Non-pigmented ciliary epithelial cell (primary cell): ENCODE data around the gene SURF4.

Experiments
- DNase-seq: peaks from one replicate; pipeline ENCODE4 v3.0.0-alpha.2; 2010; ENCODE audit warnings: low read depth

Gene SURF4

DNA sequence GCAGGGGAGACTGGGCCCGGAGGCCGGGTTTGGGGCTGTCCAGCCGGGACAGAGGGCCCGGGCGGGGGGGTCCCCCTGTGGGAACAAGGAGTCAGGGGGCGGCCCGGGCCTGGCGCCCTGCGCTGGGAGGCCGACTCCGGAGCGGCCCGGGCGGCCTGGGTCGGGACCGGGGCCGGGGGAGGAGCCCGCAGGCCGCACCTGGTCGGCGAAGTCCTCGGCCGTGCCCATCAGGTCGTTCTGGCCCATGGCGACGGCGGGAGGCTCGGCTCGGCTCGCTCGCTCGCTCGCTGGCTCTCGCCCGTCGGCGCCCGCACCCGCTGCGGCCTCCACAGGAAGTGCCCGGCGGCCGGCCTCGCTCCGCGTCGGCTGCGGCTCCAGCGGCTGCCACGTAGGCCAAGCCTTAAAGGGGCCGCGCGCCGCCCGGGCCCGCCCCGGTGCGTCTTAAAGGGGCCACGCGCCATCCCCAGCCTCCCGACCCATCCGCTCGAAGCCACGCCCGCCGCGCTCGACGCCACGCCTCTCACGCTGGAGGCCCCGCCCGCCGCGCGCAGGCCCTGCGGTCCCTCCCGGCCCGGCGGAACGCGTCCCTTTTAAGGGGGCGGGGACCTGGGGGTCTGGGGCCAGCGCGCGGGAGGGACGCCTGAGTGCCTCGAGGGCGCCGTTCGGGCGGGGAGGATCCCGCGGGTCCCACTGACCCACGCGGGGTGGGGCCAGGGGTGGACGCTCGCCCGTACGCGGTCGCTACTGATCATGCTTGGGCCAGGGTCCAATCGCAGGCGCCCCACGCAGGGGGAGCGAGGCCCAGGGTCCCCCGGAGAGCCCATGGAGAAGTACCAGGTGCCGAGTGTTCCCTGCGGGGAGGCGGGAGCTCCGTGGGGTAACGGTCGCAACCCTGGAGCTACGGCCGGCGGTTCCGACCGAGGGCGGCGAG, at the start of gene SURF4, which contains the start of gene STKLD1:
Gene SURF4 (minus strand): TSS at position 337 of the 931 bp plus-strand sequence. CDS start 91 bp downstream, at position 246.
Gene STKLD1 (plus strand): TSS at position 643 of the 931 bp plus-strand sequence. CDS start 108 bp downstream, at position 751.
- DNase-seq, result peak; percentile 55

DNA sequence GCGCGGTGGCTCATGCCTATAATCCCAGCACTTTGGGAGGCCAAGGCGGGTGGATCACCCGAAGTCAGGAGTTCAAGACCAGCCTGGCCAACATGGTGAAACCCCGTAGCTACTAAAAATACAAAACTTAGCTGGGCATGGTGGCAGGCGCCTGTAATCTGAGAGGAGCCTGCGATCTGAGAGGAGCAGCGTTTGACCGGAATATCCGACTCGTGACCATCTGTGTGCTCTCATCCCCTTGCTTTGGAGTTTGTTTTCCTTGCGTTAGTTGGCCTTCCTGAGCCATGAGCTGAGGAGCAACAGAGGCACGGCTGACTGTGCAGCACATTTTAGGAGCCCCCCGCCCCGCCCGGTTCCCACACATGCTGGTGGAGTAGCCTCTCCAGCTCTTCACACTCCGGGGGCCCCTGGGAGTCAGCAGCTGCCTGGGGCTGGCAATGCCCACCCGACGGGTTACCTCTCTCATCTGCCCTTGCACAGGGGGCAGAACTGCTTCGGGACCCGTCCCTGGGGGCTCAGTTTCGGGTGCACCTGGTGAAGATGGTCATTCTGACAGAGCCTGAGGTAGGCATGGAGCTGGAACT, 49.3 kb upstream of the SURF4 start:
- DNase-seq, result no peak

DNA sequence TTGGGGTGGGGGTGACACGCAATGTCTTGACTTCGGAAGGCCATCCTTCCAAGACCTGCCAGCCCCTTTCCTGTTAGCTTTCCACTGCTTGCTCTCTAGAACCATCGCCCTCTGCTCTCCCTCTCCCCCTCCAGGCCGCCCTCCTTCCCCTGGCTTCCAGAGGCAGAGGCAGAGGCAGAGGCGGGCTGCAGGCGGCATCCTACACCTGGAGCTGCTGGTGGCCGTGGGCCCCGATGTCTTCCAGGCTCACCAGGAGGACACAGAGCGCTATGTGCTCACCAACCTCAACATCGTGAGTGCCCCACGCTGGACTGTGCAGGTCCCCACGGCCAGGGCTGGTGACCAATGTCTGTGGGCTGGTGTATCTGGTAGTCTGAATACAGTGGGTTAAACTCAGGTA, 48.3 kb upstream of the SURF4 start:
- DNase-seq, result no peak

DNA sequence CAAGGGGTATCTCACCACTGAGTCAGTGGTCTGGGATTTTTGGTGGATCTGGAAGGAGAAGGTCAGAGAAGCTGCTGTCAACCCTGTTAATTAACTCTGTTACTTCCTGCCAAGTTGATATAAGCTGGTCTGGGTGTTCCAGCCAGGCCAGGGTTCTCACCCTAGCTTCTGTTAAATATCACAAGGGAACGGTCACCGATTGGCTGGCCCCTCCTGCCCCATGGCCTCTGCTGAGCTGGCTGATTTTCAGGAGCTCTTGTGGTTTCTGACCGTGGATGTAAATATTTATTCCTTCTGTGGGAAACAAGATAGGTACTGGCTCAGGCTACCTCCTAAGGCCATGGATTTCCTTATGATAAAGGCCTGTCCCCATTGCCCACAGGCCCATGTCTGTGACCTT, 47.4 kb upstream of the SURF4 start:
- no peak for DNase-seq

DNA sequence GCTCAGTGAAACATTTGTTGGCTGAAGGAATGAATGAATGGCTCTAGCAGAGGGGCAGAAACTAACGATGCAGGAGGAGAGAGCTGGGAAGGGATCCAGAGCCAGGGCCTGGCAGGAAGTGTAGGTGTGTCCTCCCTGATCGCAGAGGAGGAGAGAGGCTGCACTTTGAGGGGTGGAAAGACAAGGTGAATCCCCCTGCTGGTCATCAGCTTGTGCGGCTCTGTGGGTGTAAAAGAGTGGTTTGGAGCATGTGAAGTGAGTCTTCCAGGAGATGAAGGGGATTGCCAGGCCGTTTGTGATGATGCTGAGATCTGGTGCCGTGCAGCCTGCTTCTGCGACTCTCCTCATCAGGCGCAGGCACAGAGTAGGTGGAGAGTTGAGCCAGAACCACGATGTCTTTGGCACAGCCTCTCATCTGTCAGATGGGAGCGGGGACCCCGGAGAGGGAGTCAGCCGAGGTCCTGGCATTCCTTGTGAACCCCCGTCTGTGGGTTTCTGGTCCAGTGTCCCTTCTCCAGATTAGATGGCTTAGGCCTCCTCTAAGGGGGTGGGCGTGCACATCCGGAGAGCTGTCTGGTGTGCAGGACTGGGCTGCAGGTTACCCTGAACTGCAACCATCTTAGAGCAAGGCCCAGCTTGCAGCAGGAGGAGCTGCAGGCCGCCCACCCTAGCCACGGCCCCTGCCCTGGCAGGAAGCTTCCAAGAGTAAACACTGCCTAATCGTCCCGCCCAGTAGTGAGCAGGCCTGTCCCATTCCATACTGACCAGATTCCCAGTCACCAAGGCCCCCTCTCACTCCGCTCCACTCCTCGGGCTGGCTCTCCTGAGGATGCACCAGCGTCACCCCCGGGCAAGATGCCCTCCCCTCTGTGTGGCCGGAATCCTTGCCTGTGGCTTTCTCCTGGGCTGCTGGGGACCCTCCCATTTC, 46.0 kb upstream of the SURF4 start, which contains the start of gene ADAMTS13:
Gene ADAMTS13 (plus strand): TSS at position 753 of the 928 bp plus-strand sequence. CDS start 77 bp downstream, at position 830.
- DNase-seq, result no peak

DNA sequence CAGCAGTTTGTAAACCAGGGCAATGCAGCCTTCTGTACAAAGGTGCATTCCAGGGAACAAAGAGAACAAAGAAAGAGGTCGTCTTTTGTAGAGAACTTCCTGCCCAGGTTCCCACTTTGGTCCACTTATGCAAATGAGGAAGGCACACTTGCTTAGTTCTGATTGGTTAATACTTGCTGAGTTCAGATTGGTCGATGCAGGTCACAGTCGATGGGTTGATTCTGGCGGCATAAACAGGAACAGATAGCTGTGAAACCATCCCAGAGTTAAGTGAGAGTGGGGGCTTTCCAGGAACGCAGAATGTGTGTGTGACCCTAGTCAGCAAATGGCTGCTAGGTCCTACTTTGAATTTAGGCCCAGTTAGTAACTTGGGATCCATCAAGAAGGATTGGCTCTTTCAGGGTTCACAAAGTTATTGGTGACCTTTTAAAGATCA, 44.5 kb upstream of the SURF4 start:
- DNase-seq, result no peak

DNA sequence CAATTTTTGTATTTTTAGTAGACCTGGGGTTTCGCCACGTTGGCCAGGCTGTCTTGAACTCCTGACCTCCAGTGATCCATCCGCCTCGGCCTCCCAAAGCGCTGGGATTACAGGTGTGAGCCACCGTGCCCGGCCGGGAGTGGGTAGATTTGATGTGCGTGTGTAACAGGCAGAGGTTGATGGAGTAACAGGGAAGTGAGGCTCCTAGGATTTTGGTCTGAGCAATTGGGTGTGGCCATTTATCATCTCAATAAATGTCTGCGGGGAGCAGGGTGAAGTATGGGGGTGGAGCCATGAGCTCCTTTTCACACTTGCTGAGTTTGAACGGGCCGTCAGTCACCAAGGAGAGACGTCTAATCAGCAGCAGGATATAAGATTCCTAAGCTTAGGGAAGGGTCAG, 43.1 kb upstream of the SURF4 start:
- no peak for DNase-seq

DNA sequence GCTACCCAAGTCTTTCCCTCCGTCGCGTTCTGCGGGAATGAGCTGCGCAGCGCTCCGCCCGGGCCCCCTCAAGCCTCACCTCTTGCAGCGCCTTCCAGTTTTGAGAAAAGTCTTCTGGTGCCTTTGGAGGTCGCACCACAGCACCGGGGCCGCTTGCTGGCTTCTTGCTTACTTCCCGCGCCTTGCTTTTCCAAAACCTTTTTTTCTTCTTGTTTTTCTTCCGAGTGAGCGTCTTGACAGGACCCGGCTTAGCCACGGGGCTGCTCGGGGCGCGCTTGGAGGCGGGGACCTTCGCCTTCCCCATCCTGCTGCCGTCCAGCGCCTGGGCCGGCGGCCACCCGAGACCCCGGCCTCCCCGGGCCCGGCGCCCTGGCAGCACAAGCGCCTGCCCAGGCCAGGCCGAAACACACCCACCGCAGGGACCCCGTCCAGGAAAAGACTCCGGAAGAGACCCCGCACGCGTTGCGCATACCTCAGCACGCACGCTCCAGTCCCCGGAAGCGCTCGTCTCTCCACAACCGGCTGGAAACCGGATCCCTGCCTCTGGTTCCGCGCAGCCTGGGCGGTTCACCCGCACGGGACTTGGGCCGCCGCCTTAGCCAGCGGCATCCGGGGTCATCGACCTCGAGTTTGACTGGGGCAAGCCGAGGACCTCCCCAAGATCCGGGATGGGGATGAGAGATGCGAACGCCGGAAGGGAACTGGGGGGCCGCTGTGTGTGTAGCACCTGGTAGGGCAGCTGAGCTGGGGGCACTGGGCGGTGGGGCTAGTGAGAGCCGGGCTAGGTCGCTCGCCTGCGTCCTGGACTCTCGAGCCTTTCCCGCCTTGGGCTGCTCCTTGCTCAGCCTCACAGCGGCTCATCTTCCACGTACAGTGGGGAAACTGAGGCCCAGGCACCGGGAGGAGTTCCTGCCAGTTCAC, 41.9 kb upstream of the SURF4 start, which contains the start of gene REXO4:
Gene REXO4 (minus strand): TSS at position 470 of the 921 bp plus-strand sequence. CDS start 166 bp downstream, at position 304.
- peak; percentile 31 for DNase-seq

DNA sequence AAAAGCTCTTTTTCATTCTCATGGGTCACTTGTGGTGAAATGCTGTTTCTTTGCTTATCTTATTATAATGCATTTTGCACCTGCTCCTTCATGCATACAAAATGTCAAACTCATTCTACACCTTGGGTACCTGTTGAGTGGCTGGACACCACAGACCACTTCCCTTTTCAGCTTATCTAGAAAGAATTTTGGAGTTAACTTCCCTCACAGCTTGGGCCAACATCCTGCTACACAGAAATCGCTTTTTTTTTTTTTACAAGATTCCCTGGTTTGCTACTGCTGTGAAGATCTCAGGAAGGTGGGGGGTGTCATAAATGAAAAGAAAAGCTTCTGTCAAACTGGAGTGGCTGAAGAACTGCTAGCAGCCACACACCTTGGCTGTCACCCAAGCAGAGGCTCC, 39.3 kb upstream of the SURF4 start:
- no peak for DNase-seq

DNA sequence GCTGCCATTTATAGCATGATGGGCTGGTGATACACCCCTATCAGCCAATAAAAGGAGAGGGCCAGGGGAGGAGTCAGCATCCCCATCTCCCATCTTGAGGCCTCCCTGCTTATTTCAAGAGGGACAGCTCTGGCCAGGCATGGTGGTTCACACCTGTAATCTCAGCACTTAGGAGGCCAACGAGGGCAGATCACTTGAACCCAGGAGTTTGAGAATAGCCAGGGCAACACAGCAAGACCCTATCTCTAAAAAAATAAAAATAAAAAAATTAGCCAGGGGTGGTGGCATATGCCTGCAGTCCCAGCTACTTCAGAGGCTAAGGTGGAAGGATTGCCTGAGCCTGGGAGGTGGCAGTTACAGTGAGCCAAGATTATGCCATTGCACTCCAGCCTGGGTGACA, 32.2 kb upstream of the SURF4 start:
- DNase-seq, result no peak

DNA sequence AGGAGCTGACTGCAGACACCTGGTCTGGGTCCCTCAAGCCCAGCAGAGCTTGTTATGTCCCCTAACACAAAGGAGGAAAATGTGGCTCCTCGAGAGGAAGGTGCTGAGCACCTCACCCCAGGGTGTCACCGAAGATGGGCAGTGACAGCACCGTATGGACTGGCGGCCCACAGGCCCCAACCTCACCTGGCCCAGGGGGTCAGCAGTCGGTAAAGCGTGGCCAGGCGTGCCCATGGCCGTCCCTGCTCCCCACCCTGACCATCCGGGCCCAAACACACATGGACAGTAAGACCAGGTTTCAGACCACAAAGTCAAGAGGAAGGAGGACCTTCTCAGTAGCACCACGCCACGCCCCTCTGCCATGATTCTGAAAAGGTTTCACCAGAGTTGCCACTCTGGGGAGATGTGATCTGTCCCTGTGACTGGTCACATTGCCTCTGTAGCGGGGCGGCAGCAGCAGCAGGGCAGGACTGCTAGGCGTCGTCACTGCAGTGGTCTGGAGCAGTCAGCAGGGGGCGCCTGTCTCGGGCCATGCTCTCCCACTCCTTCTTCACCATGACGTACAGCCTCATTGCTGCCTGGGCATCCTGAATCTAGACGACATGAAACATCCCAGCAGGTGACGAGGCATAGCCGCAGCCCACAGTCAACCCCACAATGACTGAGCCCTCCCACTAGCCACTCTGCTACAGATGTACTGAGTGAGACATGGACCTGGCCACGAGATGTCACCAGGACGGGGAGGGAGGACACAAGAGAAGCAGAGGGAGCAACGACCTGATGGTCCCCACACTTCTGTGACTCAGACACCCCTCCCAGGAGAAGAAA, 30.8 kb upstream of the SURF4 start:
- DNase-seq, result peak; percentile 27

DNA sequence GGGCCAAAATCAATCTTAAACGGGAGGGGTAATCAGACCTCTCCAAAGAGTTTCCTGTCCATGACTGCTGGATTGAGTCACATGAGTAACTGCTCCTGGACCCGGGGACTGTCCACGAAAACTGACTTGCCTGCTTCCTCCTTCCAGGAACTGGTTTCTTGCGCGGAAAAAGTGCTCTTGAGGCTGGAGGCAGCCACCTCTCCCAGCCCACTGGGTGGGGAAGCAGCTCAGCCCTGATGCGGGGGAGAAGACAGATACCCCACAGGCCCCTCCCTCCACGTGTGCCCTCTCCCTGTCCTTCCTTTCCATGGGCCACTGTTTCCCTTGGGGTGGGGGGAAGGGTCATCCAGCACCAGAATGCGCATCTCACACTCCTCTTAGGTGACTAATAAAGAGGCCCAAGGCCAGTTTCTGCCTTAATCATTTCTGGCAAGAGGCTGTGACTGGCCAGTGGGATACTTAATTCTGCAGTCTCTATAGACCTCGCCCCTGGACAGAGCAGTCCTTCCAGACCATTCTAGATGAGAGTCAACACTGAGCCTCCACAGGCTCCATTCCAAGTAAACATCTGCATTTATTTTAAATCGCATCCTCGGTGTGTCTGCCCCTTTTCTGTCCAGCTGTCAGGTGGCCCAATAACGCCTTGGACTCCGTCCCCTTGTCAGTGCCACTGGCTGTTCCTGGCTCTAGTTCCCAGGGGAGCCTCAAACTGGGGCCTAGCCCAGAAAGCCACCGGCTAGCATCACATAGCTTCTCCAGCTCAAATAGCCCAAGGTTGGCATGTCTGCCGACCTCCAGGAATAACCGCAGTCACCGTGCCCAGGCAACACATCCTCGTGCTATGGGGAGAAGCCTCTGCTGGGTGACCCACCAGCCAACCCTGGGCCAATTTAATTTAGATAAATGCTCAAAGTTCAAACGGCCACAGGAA, 29.9 kb upstream of the SURF4 start:
- no peak for DNase-seq

DNA sequence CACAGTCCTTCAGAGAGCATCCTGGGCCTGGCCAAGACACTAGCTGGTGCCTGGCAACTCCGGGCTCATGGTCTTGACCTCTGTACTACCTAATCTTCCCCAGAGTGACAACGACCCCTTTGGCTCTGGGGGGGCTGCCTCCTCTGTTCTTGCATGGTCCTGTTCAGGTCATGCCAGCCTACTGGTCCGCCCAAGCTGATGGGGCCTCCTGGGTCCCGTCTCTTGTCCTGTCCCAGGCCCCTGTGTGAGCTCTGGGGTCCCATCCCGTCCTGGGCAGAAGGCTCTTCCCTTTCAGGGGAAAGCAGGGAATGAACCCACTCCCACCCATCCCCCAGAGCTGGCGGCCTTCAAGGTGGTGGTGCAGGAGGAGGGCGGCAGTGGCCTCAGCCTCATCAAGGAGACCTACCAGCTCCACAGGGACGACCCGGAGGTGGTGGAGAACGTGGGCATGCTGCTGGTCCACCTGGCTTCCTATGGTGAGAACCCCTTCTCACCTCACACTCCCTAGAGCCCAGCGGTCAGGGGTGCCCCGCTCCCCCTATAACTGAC, 28.7 kb upstream of the SURF4 start:
- no peak for DNase-seq

DNA sequence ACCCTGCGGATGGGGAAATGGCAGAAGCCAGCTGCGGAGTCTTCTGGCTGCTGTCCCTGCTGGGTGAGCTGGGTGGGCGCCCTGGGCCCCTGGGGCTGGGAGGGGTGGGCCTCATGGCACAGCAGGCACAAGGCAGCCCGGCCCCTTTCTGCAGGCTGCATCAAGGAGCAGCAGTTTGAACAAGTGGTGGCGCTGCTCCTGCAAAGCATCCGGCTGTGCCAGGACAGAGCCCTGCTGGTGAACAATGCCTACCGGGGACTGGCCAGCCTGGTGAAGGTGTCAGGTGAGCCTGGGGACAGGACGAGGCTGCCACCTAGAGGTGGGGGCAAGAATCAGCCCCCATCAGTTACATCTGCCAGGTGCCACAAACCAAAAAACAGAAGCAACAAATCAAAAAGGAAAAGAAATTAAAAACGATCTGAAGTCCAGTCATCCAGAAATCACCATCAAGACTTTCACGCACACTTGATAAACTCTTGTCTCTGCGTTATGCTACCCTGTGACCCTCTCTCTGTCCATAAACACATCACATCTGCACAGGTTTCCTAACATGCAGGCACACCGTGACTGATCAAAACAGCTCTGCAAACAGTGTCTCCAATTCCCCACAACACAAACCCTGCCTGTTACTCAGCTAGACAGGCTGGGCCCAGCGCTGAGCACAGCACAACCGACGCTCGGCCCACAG, 28.1 kb upstream of the SURF4 start:
- no peak for DNase-seq

DNA sequence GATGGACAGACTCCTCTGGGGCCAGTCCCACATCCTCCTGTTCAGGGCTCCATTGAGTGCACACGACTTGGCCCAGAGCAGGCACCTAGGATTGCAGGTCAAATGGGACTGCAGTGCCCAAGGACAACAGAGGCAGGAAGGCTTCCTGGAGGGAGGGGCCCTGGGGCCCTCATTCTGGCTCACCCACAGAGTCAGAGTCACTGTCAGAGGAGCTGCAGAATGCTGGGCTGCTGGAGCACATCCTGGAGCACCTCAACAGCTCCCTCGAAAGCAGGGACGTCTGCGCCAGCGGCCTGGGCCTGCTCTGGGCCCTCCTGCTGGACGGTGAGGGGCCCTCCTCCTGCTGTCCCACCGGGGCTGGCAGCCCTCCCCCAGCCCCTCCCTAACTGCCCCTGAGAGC, 26.8 kb upstream of the SURF4 start:
- no peak for DNase-seq

DNA sequence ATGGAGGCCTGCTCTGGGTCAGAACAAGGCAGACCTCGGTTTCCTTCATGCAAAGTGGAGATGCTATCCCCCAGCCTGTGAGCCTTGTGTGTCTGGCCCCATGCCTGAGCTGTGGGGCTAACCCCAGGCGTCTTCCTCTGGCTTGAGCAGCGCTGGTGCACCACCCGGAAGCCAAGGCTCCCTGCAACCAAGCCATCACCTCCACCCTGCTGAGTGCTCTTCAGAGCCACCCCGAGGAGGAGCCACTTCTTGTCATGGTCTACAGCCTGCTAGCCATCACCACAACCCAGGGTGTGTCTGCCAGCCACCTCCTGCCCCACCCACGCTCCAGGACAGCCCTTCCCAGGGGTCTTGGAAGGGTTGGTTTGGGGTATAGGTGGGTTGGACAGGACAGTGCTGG, 25.7 kb upstream of the SURF4 start:
- no peak for DNase-seq

DNA sequence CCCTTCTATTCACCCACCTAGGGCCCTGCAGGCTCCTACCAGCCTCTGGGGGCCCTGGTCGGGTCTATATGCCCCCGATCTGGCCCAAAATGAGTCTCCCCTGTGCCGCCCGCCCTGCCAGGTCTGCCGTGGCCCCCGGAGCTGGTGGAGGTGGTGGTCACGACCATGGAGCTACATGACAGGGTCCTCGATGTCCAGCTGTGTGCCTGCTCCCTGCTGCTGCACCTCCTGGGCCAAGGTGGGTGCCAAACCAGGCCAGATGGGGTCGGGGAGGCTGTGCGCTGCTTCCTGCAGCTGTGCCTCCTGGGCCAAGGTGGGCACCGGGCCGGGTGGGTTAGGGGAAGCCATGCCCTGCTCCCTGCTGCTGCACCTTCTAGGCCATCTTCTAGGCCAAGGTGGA, 24.4 kb upstream of the SURF4 start:
- no peak for DNase-seq

DNA sequence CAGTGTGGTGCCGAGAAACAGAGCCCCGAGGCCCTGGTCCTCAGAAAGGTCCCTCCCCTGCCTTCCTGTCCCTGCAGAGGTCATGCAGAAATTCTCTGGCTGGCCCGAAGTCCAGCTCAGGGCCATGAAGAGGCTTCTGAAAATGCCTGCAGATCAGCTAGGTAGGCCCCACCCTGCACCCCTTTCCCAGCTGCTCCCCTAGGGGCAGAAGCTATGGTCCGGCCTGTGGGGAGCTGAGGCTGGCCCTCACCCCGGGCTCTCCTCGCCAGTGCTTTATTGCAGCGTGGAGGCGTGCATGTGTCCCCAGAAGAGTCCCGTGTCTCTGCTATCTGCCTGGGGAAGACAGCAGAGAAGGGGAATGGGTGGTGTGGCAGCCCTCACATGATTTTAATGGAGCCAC, 22.0 kb upstream of the SURF4 start:
- DNase-seq, result no peak
